ENCODE results near the gene CRTAC1.

The CRTAC1 gene

GRCh38 chr10:97826892-97827291, 203.5 kb downstream of the CRTAC1 start:
- Histone ChIP-seq H3K27me3 (no peaks in the 10 kb centered on the region), H3K4me1 (no peaks in the 10 kb centered on the region), H3K4me3 (ENCODE audit: low read depth, low read length) (no peak overlapping the region), H3K9me3 (no peaks in the 10 kb centered on the region), H3K36me3 (no peaks in the 10 kb centered on the region)
- DNase-seq = no peak
- TF ChIP-seq, protein P1, sequence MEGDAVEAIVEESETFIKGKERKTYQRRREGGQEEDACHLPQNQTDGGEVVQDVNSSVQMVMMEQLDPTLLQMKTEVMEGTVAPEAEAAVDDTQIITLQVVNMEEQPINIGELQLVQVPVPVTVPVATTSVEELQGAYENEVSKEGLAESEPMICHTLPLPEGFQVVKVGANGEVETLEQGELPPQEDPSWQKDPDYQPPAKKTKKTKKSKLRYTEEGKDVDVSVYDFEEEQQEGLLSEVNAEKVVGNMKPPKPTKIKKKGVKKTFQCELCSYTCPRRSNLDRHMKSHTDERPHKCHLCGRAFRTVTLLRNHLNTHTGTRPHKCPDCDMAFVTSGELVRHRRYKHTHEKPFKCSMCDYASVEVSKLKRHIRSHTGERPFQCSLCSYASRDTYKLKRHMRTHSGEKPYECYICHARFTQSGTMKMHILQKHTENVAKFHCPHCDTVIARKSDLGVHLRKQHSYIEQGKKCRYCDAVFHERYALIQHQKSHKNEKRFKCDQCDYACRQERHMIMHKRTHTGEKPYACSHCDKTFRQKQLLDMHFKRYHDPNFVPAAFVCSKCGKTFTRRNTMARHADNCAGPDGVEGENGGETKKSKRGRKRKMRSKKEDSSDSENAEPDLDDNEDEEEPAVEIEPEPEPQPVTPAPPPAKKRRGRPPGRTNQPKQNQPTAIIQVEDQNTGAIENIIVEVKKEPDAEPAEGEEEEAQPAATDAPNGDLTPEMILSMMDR (IDR thresholded peaks at IDR 0.05; ENCODE audit: low read depth, low read length) = no peak

GRCh38 chr10:97825020-97825760, 205.2 kb downstream of the CRTAC1 start:
- Histone ChIP-seq H3K9me3 (no peaks in the 10 kb centered on the region), H3K36me3 (no peaks in the 10 kb centered on the region), H3K27me3 (no peaks in the 10 kb centered on the region), H3K4me3 (ENCODE audit: low read depth, low read length) (no peak overlapping the region), H3K4me1 (no peaks in the 10 kb centered on the region)
- TF ChIP-seq, protein P1 (IDR thresholded peaks at IDR 0.05; ENCODE audit: low read depth, low read length) = no peak
- DNase-seq = no peak

- H3K27me3 ChIP-seq = no peaks in the 10 kb centered on the region
- TF ChIP-seq, protein P1 (IDR thresholded peaks at IDR 0.05; ENCODE audit: low read depth, low read length) = no peak
- H3K4me1 ChIP-seq = no peaks in the 10 kb centered on the region
- no peak overlapping the region for H3K4me3 ChIP-seq (ENCODE audit: low read depth, low read length)
- no peaks in the 10 kb centered on the region for H3K9me3 ChIP-seq
- DNase-seq = no peak
- H3K36me3 ChIP-seq = no peaks in the 10 kb centered on the region
Observed at GRCh38 chr10:97823734-97824133, 206.7 kb downstream of the CRTAC1 start.

- TF ChIP-seq, protein P1 (IDR thresholded peaks at IDR 0.05; ENCODE audit: low read depth, low read length) = no peak
- H3K9me3 ChIP-seq = no peaks in the 10 kb centered on the region
- no peak for DNase-seq
Observed at GRCh38 chr10:97822261-97822687, 208.1 kb downstream of the CRTAC1 start.

DNA sequence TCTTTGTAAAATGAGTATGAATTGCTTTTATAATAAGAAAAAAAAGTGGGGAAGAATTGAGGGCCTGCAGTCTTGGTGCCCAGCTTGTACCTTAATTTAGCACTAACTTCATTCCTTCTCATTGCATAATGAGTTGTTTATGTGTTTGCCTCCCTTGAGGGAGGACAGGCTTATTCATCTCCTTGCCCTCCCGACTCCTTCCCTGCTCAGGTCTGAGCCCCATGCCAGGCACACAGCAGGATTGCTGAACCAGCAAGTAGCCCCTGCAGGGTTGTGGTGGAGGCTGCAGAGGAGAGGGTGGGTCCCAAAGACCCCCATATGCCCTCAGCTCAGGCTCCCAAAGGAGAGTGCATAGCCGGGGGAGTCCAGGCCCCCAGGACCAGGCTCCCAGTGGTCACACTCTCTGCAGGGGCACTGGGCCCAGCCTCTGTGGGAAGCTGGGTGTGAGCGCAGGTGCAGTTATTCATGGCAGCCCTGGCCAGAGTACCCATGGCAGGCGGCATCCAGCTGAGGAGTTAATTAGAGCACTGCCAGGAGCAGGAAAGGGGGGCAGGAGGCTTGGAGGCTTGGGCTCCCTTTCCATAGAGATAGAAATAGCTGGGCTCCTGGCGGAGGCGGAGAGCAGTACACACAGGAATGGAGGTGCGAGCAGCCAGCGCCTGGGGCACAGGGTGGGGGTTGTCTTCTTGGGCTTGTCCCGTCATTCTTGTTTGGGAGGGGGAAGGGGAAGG, 208.9 kb downstream of the CRTAC1 start:
- Histone ChIP-seq H3K9me3 (no peaks in the 10 kb centered on the region), H3K27me3 (no peaks in the 10 kb centered on the region), H3K36me3 (no peaks in the 10 kb centered on the region), H3K4me3 (ENCODE audit: low read depth, low read length) (no peak overlapping the region), H3K4me1 (no peaks in the 10 kb centered on the region)
- TF ChIP-seq, protein P1 (IDR thresholded peaks at IDR 0.05; ENCODE audit: low read depth, low read length) = no peak
- no peak for DNase-seq

More at GRCh38 chr10:97822261-97822687, 208.1 kb downstream of the CRTAC1 start:
- H3K36me3 ChIP-seq = no peaks in the 10 kb centered on the region
- H3K4me3 ChIP-seq (ENCODE audit: low read depth, low read length) = no peak overlapping the region
- no peaks in the 10 kb centered on the region for H3K4me1 ChIP-seq
- no peaks in the 10 kb centered on the region for H3K27me3 ChIP-seq

Measured in BE2C (cell line).